HG02763 (cell line): ENCODE measurements around the gene ITGAV.

Experiments
- ATAC-seq: cut with Tn5 transposase; IDR thresholded peaks from one replicate; pipeline ENCODE4 v1.9.1; 2021; ENCODE audit warnings: mild to moderate bottlenecking, moderate library complexity; ENCODE audit not compliant: unreplicated experiment

ITGAV gene

DNA sequence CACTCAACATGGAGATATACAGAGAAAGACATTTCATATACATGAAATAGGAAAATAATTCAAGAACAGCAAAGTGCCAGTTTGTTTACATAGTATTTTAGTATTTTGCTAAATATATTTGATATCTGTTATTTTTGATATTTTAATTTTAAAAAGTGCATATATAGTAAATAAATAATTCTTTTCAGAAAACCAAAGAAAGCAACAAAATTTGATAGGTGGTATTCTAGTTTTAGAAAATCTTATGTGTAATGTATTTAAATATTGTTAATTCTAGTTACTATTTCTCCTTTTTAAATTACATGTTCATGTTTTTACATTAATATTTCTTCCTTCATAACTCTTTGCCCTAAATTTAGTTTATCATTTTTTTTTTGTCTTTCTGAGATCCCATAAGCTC is 69.5 kb downstream of the ITGAV start:
- no peak for ATAC-seq

GRCh38 chr2:186664385-186665043 is 74.7 kb downstream of the ITGAV start:
- ATAC-seq: no peak

DNA sequence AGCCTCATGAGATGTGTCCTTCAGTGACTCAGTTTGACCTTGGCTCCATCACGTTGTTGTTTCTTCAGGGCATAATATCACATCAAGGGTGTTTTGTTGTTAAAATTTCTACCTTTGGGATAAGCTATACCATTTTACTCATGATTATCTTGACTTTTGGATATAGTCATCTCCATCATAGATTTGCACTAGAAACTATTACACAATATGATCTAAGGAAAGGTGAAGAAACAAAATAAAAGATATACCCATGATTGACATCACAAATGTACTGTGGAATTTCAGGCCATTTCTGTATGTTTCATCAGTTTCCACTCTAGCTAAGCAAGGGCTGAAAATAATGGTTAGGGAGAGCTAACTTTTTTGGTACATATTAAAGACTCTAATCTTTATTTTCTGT is 79.3 kb downstream of the ITGAV start:
- no peak for ATAC-seq

DNA sequence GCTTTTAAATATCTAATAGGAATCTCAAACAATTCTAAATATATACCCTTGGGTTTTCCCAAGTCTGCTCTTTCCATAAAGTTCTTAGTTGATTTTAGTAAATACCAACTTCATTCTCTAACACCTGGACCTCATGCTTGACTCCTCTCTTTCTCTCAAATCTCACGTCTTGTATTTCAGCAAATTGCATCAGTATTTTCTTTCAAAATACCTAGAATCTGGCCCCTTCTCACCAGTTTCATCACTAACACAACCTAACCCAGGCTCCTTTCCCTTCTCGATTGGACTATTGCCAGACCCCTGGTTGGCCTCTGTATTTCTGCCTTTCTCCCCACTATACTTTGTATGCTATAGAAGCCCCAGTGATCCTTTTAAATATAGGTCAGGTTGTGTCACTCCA is 81.0 kb downstream of the ITGAV start:
- no peak for ATAC-seq

- ATAC-seq: no peak
Measured at GRCh38 chr2:186675380-186675779, 85.5 kb downstream of the ITGAV start.

DNA sequence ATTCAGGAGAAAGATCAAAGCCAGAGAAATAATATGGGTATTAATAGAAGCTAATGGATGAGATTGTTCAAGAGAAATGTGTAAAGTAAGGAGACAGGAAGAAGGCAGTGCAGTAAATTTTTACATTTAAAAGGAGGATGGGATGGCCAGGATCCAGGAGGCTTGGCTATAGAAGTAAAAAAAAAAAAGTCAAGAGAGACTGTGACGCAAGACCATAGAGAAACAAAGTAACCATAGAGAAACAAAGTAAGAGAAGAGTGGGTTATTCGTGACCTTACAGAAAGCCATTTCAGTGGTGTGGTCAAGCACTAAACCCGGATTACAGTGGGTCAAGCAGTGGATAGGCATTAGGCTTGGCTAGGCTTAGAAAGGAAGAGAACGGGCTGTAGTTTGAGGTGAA is 93.5 kb downstream of the ITGAV start:
- ATAC-seq: no peak

DNA sequence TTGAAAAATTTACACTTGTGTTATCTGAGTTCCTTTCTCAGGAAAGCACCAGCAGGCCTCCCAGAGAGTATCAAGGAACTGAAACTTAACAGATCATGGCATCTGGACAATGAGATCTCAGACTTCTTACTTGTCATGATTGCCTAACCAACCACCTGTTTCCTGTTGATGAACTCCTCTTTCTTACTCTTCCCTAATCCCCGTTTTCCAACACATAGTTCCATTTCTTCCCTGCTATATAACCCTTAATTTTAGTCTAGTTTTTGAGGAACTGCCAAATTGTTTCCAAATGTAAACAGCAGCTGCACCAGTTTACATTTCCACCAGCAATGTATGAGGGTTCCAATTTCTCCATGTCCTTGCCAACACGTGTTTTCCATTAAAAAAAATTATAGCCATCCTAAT is 98.0 kb downstream of the ITGAV start:
- ATAC-seq: no peak

- ATAC-seq: no peak
Measured at GRCh38 chr2:186688813-186689212, 99.0 kb downstream of the ITGAV start.

GRCh38 chr2:186690786-186691185 is 100.9 kb downstream of the ITGAV start:
- ATAC-seq: no peak

GRCh38 chr2:186691231-186691630 is 101.4 kb downstream of the ITGAV start:
- no peak for ATAC-seq

- no peak for ATAC-seq
Measured at GRCh38 chr2:186691900-186692299, 102.0 kb downstream of the ITGAV start.

DNA sequence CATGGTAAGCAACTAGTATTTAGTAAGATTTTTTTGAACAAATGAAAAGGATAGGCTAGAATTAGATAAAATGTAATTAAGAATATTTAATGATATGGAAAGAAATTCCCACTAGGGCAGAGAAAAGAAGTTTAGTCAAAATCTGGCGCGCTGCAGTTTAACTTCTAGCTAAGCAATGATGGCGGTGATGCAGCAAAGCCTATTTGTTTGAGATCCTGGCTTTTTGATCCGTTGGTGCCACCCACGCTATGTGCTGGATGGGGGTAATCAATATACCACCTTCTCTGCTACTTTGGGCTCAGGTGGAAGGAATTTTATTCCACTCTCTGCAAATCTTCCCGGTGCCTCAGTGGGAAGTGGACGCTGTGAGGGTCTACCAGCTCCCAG is 103.6 kb downstream of the ITGAV start:
- no peak for ATAC-seq

DNA sequence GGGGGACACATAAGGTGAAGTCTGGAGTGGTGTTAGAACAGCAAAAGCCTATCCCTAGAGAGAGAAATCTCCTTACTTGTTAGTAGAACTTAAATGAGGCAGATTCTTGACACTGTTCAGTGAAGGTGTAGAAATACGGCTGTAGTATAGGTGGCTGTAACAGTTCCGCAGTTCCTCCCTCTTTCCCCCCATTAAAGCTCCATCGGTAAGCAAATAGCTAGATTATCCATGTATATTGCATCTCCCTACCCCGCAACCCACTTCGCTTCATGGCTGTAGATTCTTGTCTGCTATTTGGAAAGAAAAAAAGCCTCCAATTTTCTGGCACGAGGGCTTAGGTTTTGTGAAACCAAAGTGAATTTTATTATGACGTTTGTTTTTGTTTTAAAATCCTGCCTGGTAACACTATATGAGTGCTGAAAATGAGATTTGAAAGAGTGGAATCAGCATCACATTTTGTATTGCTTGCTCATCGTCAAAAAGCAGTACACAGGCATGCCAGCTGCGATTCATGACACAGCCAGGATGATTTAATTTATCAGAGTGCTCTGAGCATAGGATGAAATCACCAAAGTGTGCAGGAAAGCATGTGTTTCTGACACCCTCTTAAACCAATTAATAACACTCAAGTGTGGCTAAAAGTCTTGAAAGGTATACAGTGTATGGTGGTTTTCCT is 105.4 kb downstream of the ITGAV start:
- no peak for ATAC-seq

DNA sequence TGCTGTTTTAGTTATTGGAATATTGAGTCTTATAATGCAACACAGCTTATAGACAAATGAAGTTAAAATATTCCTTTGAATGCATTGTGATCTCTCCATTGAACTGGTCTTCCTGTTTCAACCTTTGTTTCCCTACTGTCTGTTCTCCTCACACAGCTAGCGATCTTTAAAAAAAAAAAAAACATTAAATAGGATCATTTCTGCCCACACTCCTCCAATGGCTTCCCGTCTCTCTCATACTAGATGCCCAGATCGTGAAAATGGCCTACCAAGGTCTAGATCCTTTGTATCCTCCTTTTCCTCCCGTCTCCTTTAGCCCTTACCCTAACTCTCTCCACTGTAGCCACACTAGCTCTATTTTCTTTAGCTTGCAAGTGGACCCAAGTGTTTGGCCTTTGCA is 106.4 kb downstream of the ITGAV start:
- no peak for ATAC-seq

DNA sequence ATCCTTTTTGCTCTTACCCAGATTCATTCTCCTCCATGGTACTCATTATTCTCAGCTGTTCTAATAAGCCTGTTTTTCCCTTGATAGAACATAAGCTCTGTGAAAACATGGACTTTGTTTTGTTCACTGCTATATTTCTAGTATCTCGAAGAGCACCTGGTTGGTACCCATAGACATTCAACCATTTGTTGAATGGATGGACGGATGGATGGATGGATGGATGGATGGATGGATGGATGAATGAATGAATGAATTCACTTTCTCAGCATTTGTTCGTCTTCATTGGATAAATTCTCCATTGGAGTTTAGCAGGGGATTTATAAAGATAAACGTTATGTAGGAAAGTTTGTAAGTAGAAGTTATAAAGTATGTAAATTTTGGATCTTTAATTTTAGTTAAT is 106.9 kb downstream of the ITGAV start:
- ATAC-seq: no peak

DNA sequence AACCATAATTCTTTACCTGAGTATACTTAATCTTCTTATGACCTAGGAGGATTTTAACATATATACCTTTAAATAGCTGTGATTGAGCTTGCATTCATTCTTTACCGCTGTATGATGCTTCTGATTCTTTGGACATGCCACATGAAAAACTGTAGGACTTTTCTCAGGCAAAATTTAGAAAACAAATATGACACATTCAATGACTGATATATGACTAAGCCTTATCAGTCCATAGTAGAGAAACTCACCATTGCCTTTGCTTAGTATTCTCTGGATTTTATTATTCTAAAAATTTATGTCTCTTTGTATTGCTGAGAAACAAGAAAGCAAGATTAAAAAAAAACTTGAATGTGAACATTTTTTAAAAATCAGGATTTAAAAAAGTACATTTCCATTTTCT is 107.7 kb downstream of the ITGAV start:
- no peak for ATAC-seq

DNA sequence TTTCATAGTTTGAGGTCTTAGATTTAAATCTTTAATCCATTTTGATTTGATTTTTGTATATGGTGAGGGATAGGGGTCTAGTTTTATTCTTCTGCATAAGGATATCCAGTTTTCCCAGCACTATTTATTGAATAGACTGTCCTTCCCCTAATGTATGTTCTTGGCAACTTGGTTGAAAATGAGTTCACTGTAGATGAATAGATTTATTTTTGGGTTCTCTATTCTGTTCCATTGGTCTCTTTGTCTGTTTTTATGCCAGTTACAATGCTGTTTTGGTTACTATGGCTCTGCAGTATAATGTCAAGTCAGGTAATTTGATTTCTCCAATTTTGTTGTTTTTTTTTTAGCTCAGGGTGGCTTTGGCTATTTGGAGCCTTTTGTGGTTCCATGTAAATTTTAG is 109.9 kb downstream of the ITGAV start:
- ATAC-seq: no peak

- no peak for ATAC-seq
Measured at GRCh38 chr2:186702006-186702405, 112.2 kb downstream of the ITGAV start.

DNA sequence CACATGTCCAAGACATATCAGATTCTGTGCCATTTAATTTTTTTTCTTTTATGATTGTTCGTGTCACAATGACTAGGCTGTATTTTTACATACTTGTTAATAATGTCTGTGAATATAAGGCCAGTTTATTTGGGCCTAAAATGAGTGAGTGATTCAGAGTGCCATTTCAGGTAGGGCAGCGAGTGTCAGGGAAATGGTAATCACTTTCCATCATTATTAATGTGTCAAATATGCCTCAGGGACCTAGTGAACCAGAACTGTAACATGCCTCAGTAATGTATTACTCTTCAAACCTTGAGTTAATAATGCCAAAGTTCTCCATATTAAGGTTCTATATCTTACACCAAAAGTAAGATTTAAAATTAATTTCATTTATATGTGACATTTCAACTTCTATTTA is 112.6 kb downstream of the ITGAV start:
- ATAC-seq: no peak

GRCh38 chr2:186704897-186705296 is 115.0 kb downstream of the ITGAV start:
- no peak for ATAC-seq

DNA sequence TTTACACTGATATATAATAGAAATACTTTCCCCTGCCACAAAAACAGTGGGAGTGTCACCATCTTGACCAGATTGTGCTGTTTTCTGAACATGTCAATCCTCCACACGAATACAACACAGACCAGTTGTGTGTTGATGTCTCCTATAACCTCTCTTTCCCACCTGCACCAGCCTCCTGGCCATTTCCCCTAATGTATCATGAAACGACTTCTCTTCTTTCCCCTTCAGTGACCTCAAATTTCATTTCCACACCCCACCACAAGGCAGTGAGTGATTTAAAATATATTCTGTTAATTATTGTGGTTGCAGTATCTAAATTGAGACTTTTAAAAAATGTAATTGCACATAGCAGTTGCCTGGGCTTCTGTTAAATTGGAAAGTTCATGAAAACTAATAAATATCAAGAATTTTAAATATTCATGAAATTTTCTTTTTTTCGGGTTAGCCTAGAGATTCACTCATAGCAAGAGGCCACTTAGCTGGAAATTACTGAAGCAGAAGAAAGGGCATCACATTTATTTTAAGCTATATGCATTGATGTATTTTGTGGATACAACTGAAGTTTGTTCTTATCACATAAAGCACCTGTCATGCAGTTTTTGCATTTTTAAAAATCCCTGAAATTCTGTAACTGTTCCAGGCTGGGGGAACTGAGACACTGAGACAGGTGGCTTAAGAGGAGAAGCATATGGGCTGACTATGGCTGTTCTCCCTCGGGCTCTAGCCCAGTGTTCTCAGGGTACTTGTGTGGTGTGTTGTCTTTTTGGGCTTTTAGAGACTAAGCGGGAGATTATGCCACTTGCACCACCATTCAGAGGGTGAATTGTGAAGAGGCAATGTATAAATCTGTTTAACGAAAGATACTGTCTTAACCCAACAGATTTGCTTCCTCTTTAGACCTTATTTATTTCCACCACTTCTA is 119.9 kb downstream of the ITGAV start:
- no peak for ATAC-seq

DNA sequence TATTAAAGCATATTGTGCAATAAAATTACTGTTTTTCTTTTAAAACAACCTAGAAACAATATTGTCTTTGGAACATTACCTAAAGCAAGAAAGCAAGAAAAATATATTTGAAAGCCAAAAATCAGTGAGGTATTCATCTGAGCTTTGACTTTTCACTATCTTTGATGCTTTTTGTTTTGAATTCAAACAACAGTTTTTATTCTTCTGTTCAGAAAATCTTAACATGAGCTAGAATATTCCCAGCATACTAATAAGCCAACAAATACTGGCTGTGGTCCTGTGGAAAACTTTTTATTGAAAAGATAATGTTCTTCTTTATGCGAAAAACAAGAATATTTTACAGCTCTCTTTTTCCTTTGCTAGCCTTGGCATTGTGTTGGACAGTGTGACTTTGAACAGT is 123.8 kb downstream of the ITGAV start:
- no peak for ATAC-seq
